HG03432 (cell line): ENCODE measurements around the gene CD47.

ENCODE experiments used
- ATAC-seq: cut with Tn5 transposase; IDR thresholded peaks from one replicate; pipeline ENCODE4 v1.9.1; 2021; ENCODE audit warnings: mild to moderate bottlenecking, moderate library complexity; ENCODE audit not compliant: unreplicated experiment

CD47 gene

GRCh38 chr3:108021533-108021932 is 69.3 kb downstream of the CD47 start:
- no peak for ATAC-seq

GRCh38 chr3:108021131-108021530 is 69.7 kb downstream of the CD47 start:
- no peak for ATAC-seq

- no peak for ATAC-seq
Measured at GRCh38 chr3:108018552-108018951, 72.3 kb downstream of the CD47 start.

DNA sequence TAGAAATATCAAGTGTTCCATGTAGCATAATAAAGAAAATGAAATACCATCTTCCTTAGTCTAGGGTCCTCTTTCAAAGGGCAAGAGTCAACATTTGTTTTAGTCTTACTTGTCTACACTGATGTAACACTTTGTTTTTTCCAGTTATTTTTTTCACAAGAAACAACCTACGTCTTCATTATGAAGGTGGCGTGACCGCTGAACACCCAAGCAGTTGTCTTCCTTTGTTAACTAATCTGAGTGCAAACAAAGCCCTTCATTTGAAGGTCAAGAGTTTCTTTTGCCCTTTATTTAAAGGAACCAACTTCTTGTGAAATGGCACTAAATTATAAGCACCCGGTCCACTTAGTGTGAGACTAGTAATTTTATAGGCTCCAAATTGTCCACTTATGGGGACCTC is 73.2 kb downstream of the CD47 start:
- no peak for ATAC-seq

- ATAC-seq = no peak
Measured at GRCh38 chr3:108014943-108015342, 75.9 kb downstream of the CD47 start.

GRCh38 chr3:108013141-108014055 is 77.4 kb downstream of the CD47 start:
- ATAC-seq = no peak

GRCh38 chr3:108012304-108012703 is 78.5 kb downstream of the CD47 start:
- no peak for ATAC-seq

DNA sequence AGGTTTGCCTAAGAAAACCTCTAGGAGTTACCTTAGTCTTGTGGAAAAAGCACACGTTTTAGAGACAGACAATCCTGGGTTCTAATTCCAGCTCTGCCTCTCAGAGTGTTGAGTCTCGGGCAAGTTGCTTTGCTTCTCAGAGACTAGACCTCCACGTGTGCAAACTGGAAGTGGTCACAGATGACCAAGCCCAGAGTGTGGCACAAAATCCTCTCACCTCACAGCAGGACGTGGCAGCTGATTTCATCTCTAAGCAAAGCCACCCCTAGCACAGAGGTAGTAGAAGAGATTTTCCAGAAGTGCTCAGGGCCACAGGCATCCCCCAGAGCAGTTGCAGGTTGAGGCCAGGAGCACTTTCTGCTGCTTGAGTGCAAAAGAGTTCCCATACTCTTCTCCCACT is 79.2 kb downstream of the CD47 start:
- ATAC-seq = no peak

DNA sequence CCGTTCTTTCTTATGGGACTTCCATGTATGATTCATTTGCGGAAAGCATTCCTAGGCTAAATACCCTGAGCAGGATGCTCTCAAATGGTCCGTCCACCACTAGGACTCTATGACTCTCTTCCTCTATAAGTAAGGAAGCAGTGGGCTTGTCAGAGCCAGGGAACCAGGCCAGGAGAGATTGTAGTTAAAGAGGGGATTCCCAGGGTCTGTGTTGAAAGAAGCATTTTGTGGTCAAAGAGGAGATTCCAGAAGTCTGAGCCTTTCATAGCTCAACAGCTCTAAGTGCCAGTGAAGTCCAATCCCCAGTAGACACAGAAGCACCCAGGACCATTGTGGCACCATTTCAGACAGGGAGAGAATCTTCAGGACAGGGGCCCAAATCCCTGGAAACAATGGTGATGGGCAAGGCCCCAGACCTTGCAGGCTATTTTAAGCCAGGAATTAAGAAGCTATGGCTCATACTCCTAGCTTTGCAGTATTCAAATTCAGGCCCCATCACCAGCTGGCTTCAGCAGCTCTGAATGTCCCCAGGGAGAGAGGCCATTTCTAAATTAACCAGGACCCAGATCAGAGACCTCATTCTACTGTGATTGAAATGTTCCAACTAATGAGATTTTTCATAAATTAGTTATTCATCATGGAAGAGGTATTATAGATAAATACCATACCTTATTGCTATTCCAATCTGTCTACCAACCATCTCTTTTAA is 81.7 kb downstream of the CD47 start:
- ATAC-seq = peak; percentile 52

DNA sequence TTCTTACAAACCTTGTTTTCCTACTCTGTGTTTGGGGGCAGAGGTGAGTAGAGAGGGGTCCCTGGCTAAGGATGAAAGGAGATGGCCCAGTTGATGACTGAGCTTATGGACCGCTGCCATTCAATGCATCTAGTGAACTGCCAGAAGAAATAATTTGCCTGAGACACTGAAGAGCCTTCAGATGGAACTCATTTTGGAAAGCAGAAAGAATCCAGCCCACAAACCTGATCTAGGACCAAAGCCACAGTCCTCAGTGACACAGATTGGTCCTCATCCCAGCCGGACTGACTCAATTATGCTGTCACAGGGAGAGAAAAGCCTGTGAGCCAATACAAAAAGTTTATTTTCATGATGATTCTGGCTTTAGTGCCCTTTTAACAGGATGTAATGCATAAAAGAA is 82.7 kb downstream of the CD47 start:
- no peak for ATAC-seq

DNA sequence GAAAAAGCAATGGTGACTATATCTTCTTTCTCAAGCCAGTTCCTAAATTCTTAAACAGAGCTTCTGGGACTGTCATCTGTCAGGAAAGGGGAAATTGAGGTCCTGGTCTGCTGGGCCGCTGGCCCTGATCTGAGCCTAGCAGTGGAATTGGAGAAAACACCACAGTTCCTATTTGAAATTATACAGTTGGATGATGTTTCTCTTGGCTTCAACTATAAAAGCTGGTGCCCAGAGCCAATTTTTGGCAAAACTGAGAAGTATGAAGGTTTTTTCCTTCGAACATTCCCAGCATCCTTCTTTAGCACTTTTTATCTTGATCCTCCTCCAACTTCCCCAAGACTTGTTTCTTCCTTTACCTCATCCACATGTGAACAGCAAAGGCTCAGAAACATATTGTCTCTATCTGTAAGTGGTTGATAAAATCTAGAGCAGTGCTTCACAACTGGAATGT is 83.9 kb downstream of the CD47 start:
- ATAC-seq = no peak

DNA sequence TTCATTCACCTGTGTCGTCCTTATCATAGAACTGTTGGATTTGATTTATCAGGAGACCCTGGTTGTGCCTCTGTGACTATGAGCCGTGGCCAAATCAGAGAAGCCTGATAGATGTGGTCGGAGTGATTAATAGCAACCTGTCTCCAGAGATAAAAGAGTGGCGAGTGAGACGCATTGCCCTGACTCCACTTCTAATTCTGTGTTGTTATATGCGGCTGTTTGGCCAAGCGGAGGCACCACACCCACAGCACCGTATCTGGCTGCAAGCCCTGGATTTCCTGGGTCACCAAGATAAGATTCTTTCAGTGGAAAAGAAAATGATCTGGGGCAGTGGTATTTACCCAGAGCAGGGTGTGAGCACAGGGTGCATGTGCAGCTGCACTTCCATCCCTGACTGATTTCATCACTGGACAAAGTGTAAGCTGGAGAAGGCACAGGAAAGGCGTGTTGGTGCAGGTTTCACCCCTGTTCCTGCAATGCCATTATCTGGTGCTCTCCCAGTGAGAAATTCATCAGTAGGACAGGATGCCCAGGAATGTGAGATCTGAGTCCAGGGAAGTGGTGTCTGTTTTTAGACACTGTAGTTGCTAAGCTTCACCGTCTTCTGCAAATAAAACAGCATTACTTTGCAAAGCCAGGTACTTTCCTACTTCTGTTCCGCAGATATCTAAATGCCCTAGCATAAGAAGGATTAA is 84.6 kb downstream of the CD47 start:
- ATAC-seq = no peak

DNA sequence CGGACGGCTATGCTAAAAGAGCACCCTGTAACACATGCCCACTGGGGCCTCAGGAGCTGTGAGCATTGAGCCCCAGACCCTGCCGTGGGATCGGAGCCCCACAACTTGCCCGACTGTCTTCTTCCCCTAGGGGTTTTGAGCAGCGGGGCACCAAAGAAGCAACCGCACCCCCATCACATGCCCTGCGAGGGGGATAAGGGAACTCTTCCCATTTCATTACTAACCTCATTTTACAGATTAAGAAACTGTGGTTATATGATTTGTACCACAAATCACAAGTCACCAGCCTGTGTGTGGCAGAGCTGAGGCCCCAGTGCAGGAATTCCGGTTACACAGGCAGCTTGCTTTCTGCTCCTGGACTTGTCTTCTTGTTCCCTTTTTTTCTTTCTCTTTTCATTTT is 86.2 kb downstream of the CD47 start:
- no peak for ATAC-seq

GRCh38 chr3:108001457-108001856 is 89.4 kb downstream of the CD47 start:
- no peak for ATAC-seq

GRCh38 chr3:107999215-107999775 is 91.5 kb downstream of the CD47 start:
- no peak for ATAC-seq

DNA sequence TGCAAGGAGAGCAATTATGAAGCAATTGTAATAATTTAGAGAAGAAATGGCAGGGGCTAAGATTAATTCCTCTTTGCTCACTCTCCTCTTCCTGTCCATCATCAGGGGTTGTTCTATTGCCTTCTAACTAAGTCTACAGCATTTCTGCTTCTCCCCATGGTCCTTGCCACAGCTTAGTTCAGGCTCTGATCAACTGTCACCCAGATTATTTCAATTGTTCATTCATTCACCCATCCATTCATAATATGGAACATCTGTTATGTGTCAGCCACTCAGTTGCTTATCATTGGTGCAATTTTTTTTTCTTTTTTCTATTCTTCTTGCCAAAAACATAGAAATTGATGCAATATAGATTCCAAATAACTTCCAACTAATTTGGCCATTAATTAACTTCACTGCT is 93.2 kb downstream of the CD47 start:
- no peak for ATAC-seq

DNA sequence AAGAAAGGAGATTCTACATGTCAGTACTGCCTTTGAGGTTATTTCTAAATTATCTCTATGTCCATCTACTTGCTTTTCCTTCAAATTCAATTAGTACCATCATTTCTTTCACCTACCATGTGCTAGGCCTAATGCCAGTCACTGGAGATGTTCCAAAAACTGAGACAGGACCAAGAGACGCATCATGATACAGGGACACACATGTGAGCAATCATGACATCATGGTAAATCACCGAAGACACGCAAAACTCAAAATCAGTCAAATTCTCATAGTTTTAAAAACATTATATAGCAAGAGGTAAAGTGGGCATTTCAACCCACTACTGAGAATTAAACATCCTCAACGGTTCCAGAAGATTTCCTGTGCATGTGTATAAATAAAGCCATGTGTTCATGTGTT is 95.0 kb downstream of the CD47 start:
- no peak for ATAC-seq

DNA sequence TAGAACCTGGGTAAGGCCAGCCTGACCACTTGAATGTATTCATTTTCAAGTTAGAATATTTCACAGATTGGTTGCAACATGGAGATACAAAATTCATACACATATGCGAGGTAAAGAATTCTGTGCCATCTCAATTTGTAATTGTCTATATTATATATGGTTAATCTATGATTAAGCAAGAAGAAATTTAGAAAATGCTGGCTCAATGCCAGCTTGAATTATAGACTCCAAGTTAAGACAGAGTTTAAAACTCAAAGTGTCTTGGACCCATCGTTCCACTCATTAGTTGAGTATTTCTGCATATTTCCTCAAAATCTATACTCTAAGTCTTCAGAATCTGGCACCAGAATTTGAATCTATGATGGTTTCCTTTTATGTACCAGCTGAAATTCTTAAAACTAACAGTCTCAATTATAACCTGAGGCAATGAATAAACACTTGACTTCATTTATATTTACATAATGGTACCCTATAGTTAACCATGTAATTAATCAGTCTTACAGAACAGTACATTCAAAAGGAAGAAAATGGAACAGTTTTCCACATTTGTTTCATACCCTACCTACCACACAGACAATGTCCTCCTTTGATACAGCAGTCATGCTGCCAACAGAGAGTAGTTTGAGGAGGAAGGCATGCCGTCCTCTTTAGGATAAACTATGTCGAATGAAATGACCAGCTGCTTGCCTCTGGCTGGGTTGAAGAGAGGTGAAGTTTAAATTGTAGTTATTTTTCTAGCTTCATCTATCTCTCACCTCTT is 95.7 kb downstream of the CD47 start:
- no peak for ATAC-seq

DNA sequence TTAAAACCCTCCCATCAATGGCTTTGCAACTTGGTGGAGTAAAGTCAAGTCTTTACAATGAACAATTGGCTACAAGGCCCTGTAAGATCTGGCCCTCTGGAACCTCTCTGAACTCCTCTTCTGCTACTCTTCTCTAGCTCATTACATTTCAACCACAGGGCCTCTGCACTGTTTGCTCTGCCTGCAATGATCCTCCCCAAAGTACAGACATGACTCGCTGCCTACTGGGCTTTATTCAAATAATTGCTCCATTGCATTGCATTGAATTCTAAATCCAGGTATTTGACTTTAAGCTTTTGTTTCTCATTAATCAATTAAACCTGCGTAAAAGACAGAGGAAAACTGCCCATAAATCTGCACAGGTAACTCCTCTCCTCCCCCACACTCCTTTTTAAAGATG is 96.7 kb downstream of the CD47 start:
- no peak for ATAC-seq

DNA sequence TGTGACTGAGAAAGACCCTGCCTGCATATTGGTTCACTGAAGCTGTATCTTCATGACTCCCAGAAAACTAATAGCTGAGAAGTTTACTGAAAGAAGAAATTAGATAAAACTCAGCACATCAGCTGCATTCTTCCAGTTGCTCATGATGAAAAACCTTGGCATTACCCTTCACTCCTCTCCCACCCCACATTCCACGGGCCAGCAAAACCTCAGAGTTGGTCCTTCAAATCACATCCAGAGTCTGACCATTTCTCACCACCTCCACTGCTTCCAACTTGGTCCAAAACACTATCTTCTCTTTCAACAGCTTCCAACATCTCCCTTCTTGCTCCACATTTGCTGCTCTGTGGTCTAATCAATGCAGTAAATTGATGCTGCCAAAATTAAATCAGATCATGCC is 97.1 kb downstream of the CD47 start:
- ATAC-seq = no peak
